ENCODE results near the gene COP1. TPM values are rescaled to one million over a fixed set of nuclear protein-coding genes. Genes with fewer than 3 reads are reported as not detected.

Gene COP1
- total and polyA plus RNA-seq, 2 of the 13 experiments (the other 11 are each of a cell fraction or from before 2014, with no cell fraction given), result 20.5 to 51.3 TPM

DNA sequence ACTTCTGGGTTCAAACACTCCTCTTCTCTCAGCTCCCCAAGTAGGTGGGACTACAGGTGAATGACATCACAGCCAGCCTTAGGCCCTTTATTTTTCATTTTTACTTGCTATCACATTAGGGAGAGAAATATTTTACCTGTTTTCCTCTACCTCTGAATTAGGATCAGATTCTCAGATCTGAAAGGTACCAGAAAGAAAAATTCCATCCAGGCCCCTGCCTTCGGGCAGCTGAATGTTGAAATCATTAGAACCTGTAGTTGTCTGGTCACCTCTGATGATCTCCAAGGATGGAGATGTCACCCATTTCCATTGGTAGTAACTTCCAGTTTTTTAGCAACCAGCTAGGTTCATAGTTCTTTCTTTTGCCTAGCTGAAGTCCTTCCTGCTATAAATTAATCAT is 288.1 kb downstream of the COP1 start:
- FAIRE-seq (no peak), ATAC-seq (no peak), DNase-seq (ENCODE audit: low spot score) (no peak)
- no peaks in the 10 kb centered on the region for H3K9me3 ChIP-seq (ENCODE audit: low read length)
- no peak overlapping the region for H3K4me3 ChIP-seq (replicated peaks in 1 of 3; ENCODE audit: insufficient read depth in 1 of 3, low read depth in 2 of 3, low read length in 3 of 3)
- H3K4me2 ChIP-seq (ENCODE audit: low read depth, low read length), result no peak overlapping the region
- no peaks in the 10 kb centered on the region for H4K20me1 ChIP-seq (ENCODE audit: insufficient read depth, low read length)
- no peaks in the 10 kb centered on the region for H3K4me1 ChIP-seq (ENCODE audit: insufficient read depth, low read length)
- in situ Hi-C loops (cut with HindIII; ENCODE audit: extremely low pct_ligation_motif_present, low pct_unique_long_range_greater_than_20kb), result no loop called here
- CTCF ChIA-PET (ENCODE audit: low intra/inter-chr PET ratio, low total read pairs), result no interaction called here
- POLR2A ChIA-PET, result no interaction called here
- TF ChIP-seq, protein P1, sequence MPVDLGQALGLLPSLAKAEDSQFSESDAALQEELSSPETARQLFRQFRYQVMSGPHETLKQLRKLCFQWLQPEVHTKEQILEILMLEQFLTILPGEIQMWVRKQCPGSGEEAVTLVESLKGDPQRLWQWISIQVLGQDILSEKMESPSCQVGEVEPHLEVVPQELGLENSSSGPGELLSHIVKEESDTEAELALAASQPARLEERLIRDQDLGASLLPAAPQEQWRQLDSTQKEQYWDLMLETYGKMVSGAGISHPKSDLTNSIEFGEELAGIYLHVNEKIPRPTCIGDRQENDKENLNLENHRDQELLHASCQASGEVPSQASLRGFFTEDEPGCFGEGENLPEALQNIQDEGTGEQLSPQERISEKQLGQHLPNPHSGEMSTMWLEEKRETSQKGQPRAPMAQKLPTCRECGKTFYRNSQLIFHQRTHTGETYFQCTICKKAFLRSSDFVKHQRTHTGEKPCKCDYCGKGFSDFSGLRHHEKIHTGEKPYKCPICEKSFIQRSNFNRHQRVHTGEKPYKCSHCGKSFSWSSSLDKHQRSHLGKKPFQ (CRISPR knock-in tag; IDR thresholded peaks at IDR 0.05; ENCODE audit: insufficient replicate concordance), result no peak
- no peak for TF ChIP-seq ZNF704 (CRISPR knock-in tag; IDR thresholded peaks at IDR 0.05; ENCODE audit: borderline replicate concordance)
- no peak for TF ChIP-seq ZNF773 (CRISPR knock-in tag; IDR thresholded peaks at IDR 0.05; ENCODE audit: borderline replicate concordance)
- TF ChIP-seq ZBTB44 (CRISPR knock-in tag; IDR thresholded peaks at IDR 0.05), result no peak
- TF ChIP-seq MTF1 (CRISPR knock-in tag; IDR thresholded peaks at IDR 0.05), result no peak
- no peak for TF ChIP-seq ZNF75D (CRISPR knock-in tag; IDR thresholded peaks at IDR 0.05; ENCODE audit: borderline replicate concordance)
- no peak for TF ChIP-seq THAP11 (CRISPR knock-in tag; IDR thresholded peaks at IDR 0.05)
- no peak for TF ChIP-seq DMAP1 (CRISPR knock-in tag; IDR thresholded peaks at IDR 0.05)
- TF ChIP-seq, protein P2, sequence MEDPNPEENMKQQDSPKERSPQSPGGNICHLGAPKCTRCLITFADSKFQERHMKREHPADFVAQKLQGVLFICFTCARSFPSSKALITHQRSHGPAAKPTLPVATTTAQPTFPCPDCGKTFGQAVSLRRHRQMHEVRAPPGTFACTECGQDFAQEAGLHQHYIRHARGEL (CRISPR knock-in tag; IDR thresholded peaks at IDR 0.05), result no peak
- no peak for TF ChIP-seq ZNF160 (CRISPR knock-in tag; IDR thresholded peaks at IDR 0.05)
- TF ChIP-seq RCOR2 (CRISPR knock-in tag; IDR thresholded peaks at IDR 0.05), result no peak
- TF ChIP-seq NFE2 (CRISPR knock-in tag; IDR thresholded peaks at IDR 0.05), result no peak
- TF ChIP-seq SIN3A (IDR thresholded peaks at IDR 0.05; ENCODE audit: borderline replicate concordance, low read depth, low read length), result no peak
- TF ChIP-seq, protein P3, sequence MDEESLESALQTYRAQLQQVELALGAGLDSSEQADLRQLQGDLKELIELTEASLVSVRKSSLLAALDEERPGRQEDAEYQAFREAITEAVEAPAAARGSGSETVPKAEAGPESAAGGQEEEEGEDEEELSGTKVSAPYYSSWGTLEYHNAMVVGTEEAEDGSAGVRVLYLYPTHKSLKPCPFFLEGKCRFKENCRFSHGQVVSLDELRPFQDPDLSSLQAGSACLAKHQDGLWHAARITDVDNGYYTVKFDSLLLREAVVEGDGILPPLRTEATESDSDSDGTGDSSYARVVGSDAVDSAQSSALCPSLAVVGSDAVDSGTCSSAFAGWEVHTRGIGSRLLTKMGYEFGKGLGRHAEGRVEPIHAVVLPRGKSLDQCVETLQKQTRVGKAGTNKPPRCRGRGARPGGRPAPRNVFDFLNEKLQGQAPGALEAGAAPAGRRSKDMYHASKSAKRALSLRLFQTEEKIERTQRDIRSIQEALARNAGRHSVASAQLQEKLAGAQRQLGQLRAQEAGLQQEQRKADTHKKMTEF (CRISPR knock-in tag; IDR thresholded peaks at IDR 0.05), result no peak
- BruUV-seq (replicated peaks), result no TSS peak
- H2AFZ ChIP-seq (ENCODE audit: low read length), result no peak overlapping the region
- no peaks in the 10 kb centered on the region for H3K79me2 ChIP-seq (ENCODE audit: insufficient read depth, low read length)
- no peaks in the 10 kb centered on the region for H3K27me3 ChIP-seq (ENCODE audit: control insufficient read depth in 1 of 2, insufficient read depth in 2 of 2, low read length in 2 of 2)
- WGBS (ENCODE audit: low lambda C conversion rate), result 72% methylated on average over 1 of the region's 1 CpG
- intact Hi-C loops (cut with micrococcal nuclease; ENCODE audit: unreplicated experiment), result no loop called here
- H3K27ac ChIP-seq (ENCODE audit: extremely low read length, insufficient read depth, low read length), result no peak overlapping the region
- no peak overlapping the region for H3K9ac ChIP-seq (ENCODE audit: insufficient read depth, low read depth, low read length)
- H3K36me3 ChIP-seq (replicated peaks in 1 of 2; ENCODE audit: control insufficient read depth in 1 of 2, insufficient read depth in 2 of 2, low read length in 2 of 2), result no peaks in the 10 kb centered on the region

Data from HepG2 (cell line).